KBM-7 (cell line): ENCODE data around the gene MBP.

Experiments used
- DNase-seq: peaks from one replicate; pipeline ENCODE4 v3.0.0-alpha.2; 2015
- in situ Hi-C: fragments of 300-500 bp; cut with MboI; formaldehyde crosslinking; loops from 2 replicates; pipeline ENCODE4 v1.14.3; 2020; ENCODE audit warnings: low sequenced_read_pairs, low pct_unique_long_range_greater_than_20kb, mixed read lengths

The MBP gene

DNA sequence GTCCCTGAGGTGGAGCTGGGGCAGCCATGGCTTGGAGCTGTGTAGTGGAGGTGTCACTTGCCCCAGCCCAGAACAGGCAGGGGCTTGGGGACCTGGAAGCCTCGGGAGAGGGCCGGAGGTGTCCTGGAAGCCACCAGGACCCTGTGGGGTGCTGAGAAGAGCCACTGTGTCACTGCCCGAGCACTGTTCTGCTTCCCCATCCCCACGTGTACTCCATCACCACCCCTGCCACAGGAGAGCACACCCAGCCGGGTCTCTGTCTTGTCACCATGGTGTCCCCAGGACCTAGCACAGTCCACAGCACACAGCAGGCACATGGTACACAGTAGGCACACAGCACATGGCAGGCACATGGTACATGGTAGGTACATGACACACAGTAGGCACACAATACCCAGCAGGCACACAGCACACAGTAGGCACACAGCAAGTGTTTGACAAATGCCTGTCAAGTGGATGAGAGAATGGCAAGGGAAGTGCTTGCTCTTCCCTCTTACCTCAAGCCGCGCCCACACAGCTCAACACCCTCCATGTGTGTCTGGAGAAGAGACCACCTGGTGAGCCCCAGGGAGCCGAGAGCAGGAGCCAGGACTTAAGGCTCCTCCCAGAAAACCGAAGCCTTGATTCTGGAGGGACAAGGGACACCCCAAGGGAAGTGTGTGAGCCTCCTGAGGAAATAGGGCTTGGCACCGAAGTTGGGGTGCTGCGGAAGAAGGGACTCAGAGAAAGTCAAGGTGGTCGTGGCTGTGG, 13.3 kb downstream of the MBP start:
- in situ Hi-C loops, result no loop called here
- DNase-seq, result no peak

DNA sequence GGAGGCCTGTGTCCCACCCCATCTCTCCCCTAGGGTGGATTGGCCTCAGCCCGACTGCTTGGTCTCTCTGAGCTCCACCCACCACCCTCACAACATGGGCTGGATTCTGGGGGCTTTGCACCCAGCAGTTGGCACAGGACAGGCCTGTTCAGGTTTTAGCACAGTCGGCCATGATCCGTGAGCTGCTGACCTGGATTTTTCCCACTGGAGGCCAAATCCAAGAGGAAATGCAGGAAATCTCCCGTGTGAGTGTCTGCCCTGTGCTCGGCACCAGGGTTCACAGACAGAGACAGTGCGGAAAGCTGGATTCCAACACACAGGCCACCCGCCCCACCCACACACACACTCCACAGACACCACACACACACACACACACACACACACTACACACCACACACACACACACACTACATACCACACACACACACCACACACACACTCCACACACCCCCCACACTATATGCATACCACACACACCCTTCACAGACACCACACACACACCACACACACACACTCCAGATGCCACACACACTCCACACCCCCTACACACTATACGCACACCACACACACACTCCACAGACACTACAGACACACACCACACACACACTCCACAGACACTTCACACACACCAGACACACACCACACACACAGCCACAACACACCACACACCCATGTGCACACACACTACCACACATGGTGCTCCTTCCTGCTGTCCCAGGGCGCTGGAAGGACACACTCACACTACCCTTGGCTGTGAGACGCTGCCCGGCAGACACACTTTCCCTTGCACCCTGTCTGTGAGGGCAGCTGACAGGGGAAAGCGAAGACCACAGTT, 14.1 kb downstream of the MBP start:
- in situ Hi-C loops, result no loop called here
- DNase-seq, result no peak

DNA sequence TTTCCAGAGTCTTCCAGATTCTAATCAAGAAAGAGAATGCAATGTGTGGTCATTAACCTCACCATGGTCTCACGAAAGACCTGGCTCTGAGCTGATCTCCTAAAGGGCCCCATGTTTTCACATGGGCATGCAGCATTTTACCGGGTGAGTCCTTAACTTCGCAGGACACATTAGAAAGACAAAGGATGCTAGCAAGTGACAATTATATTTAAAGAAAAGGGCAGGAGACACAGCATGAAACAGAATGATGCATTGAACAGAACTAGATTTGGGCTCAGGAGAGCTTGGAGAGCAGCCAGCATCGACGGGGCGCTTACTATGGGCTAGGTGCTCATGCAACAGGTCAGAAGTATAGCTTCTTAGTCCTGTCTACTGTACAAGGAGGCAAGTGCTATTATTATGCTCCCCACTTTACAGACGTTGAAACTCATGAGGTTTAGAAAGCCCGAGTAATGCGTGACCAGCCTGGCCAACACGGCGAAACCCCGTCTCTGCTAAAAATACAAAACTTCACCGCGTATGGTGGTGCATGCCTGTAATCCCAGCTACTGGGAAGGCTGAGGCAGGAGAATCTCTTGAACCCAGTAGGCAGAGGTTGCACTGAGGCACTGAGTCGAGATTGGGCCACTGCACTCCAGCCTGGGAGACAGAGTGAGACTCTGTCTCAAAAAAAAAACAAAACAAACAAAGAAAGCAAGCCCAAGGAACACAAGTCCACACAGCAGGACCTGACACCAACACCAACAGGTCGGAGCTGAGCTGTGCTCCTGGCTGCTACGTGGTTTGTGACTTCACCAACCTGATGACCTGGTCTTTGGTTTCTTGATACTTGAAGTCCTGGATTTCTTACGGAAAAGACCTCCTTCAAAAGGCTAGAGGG, 16.1 kb downstream of the MBP start:
- in situ Hi-C loops, result no loop called here

DNA sequence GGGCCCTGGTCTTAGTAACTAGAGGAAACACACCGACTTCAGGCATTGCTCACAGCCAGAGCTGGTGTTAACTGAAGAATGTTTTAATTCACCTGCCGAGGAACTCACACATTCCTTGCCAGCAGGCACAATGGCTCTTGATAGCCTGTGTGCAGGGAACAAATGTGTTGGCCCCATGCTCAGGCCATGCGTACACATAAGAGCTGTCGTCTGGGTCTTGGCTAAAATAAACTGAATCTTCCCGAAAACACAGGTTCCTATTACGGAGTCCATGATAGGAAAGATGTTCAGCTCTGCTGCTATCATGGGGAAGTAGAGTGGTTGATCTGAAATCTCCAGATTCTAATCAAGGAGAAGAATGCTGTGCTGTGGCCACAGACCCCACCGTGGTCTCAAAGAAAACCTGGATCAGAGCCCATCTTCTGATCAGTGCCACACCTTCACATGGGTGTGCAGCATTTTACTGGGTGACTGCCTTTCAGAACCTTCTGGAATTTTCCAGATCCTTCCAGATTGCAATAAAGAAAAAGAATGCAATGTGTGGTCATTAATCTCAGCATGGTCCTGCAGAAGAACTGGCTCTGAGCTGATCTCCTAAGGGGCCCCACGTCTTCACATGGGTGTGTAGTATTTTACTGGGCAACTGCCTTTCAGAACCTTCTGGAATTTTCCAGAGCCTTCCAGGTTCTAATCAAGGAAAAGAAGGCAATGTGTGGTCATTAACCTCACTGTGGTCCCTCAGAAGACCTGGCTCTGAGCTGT, 17.2 kb downstream of the MBP start:
- no peak for DNase-seq

More for the DNA sequence above, 16.1 kb downstream of the MBP start:
- DNase-seq, result no peak

DNA sequence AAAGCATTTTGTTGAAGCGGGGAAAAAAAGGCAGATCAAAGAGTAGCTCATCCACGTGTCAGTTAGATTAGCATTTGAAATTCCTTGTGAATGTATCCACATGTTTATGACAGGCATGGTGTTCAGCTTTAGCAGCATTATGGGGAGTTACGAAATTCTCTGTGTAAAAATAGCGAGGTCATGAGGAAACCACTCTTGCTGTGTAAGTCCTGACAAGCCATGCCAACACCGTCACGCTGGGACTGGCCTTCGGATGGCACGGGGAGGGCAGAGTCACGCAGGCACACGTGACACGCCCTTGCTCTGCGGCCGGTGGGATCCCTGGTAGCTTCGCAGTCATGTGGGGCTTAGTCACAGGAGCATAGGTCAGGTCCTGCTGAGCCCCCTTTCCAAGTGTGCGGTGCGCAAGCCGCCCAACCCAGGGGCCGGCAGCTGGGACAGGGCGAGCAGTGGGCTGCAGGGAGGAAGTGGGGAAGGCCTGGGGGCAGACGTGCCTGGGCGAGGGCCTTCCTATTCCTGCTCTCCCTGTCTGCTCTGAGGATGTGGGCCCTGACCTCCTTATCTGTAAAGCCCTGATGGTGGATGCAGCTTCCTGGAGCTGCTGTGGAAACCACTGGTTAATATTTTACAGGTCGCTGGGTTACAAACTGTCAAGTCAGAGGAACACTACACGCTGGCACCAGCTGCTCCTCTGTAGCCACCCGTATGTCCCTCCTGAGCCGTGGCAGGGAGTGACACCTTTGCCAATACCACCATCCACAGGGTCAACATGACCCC, 18.0 kb downstream of the MBP start:
- DNase-seq, result peak; percentile 98
- in situ Hi-C loops, result no loop called here

More for the DNA sequence above, 17.2 kb downstream of the MBP start:
- in situ Hi-C loops, result no loop called here

DNA sequence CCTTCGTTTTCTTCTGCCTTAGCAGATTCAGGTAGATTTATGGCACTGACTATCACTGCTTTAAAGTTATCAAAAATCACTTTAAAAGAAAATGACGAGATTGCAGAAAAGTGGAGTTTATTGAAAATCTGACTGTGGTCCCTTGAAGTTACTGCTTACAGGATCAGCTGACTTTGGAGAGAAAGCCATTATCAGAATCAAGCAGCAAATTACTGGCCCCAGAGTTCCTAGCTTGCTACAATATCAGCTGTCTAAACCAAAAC, 18.5 kb downstream of the MBP start:
- DNase-seq, result no peak
- in situ Hi-C loops, result no loop called here

DNA sequence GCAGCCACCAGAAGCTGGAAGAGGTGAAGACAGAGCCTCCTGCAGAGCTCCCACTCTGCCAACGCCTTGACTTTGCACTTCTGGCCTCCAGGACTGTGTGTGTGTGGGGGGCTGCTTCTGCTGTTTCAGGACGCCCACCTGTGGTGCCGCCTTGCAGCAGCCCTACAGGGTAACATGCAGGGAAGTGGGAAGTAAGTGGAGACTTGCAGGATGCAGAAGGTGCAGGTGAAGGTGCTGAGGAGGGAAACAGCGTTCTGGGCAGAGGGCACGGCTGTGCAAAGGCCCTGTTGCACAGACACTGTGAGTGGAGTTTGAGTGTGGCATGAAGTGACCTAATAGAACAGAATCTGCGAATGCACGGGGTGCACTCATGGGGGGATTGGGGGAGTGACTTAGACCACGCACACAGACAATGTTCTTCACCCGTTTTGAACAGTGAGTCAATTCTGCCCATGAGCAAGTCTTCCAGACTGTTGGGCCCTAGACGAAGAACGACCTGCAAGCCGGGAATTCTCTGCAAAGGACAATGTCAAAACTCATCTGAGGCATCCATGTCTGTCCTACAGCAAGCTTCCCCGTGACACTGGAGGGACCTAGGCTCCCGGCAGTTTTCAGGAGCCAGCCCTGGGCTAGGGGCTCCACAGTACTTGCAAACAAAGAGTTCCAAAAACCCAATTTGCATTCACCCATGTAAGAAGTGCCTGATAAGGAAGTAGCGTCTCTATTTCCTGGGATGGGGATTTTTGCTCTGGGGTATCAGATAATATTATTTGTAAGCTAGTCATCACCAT, 19.0 kb downstream of the MBP start:
- in situ Hi-C loops, result no loop called here
- DNase-seq, result no peak

DNA sequence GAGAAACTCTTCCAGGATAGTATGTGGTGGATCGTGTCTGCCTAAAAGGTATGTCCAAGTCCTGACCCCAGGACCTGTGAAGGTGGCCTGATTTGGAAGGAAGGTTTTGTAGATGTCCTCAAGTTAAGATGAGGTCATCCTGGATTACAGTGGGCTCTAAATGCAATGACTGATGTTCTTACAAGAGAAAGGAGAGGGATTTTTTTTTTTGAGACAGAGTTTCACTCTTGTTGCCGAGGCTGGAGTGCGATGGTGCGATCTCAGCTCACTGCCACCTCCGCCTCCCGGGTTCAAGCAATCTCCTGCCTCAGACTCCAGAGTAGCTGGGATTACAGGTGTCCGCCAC, 19.9 kb downstream of the MBP start:
- no peak for DNase-seq
- in situ Hi-C loops, result no loop called here

DNA sequence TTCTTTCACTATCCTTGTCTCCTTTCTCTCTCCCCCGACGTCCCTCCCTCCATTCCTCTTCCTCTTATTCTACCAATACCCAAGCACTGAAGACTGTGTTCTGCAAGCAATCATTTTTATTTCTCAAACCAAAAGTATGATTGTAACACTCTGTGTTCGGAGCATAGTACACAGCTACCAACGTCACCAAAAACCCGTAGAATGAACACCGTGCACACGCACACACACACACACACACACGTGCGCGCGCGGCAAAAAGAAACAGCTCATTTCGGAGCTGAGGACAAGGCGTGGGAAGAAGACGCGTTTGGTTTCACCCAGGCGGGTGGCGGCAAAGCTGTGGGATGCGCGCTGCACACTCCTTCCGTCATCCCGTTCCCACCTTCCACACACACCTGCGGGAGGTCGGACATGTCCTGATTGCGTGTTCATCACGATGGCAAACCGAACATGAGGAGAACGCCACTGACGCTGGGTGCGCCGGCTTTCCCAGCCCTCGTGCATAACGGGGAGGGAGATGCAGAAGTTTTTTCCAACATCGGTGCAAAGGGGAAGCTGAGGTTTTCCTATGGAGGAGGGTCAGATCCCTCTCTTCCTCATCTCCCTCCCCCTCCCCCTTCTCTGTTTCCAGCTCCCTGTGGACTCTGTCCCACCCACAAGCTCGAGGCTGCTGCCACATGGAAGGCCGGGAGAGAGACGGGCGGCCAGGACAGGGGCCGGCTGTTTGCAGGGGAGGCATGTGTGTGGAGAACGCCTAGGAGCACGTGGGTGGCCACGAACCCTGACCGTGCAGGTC, 20.4 kb downstream of the MBP start:
- DNase-seq, result peak; percentile 57
- in situ Hi-C loops, result no loop called here

DNA sequence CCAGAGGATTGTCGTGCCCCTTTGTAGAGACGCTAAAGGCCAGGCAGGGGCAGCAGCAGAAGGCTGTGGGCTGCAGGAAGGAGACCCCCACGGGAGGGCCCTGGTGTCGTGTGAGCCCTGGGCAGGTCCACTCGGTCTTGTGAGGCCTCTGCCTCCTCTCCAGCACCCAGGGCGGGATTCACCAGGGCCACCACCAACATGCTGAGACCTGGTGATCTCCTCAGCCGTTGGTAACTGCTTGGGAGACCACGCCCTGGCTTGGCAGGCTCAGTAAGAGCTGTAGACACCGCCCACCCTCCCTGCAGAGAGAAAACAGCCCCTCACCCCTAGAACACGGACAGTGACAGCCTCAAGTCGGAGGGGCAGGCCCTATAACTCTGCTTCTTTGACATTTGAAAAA, 21.1 kb downstream of the MBP start:
- in situ Hi-C loops, result no loop called here
- DNase-seq, result no peak

DNA sequence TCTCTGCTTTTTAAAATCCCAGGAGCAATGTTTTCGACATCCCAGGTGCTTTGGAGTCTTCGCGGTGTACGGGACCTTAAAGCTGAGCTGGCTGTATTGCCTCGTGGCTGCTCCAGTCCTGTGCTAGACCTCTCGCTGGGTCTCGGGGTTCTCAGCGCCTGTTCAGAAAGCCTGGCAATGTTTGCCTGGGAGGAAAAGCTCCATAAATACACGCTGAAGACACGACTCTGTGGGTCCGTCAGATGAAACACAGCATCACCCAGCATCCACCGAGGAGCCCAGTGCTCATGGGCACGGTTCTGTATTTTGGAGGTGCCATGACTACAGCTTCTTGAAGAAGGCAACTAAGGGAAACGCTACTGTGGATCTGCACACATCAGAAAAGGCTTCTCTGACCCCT, 21.6 kb downstream of the MBP start:
- in situ Hi-C loops, result no loop called here
- no peak for DNase-seq

DNA sequence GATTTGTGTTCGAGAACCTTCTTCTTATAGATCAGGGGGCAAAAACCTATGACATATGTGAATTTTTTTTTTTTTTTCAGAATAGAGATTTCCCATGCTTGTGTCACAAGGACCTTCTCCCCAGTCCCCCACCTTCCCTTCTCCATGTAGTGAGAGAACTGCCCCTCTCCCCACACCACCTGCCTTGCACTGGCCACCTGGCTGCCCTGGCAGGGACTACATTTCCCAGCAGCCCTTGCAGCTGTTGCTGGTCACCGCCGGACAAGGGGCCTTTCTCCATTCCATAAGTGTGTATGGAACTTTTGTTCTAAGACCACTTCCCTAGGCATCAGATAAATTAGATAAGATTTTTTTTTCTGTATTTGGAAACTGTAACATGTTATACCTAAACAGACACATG, 22.2 kb downstream of the MBP start:
- DNase-seq, result no peak
- in situ Hi-C loops, result no loop called here

DNA sequence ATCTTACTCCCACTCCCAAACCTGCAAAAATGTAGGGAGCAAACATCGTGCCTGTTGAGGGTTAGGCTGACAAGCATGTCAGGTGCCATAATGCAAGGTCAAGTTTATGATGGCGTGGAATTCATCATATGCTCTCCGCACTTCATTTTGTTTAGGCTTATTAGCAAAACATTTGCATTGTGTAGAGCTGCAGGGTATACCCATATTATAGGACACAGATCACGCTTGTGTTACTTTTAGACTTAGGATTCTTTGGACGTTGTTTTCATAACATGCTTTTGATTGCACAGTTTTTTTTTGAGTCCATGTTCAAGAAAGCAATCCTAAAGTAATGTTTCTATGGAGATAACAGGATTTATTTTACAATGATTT, 22.9 kb downstream of the MBP start:
- DNase-seq, result no peak
- in situ Hi-C loops, result no loop called here

DNA sequence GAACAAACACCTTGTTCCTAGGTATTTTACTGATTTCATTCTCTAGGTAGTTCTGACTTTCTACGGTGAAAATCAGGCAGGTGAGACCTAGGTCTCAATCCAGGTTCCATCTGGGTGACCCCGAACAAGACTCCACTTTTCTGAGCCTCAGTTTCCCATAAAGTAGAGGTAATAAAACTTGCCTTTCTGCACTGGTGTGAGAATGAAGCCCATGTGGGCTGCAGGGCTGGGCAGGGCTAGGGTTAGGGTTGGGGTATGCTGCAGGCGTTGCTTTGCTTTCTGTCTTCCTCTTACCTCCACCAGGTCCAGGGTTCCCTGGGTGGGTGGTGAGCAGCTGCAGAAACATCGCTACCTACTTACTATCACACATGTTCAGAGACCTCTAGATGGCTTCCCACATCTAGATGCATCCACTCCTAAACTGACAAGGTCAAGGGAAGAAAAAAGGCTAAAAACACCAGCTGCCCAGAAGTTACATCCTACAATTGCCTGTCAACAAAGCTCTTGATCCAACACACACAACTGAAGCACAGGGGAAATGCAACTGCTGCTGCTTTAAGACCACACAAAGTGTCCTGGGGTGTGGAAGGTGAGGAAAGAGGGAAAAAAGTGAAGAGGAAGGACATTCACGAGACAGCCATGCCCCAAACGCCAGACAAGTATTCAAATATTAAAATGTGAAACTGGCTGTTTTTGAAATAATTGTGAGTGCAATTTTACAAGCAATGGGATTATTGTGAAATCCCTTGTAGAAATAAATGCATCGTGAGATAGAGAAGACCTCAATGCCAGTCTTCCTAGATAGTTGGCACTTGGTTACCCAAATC, 23.5 kb downstream of the MBP start:
- in situ Hi-C loops, result no loop called here
- no peak for DNase-seq

DNA sequence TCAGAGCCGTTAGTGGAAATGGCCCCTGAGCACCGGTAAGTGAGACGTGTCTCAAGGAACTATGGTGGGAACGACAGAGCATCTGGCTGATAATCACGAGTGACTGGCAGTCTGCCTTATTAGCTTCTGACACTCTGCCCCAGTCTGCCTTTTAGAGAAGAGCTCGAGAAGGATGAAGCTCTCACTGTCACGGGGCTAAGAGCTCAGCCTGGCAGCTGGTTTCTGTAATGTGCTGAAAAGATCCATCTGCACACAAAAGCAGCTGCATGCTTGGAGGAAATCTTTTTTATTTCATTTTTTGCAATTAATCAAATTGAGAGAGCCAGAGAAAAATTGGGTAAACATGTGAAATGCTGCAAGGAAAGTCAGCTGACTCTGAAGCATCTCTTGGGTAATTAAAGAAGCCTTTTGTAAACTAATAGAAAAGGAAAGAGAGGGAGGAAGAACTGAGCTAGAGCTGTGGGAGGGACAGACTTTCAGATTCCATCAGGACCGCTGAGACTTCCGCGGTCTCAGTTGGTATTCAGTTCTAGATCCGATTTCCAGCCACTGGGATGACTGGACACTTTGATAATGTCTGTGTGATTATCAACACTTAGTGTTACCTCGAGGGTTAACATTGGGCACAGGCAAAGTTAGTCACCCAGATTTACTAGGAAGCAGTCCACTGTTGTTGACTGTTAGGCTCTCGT, 24.4 kb downstream of the MBP start:
- in situ Hi-C loops, result no loop called here
- DNase-seq, result peak; percentile 67

DNA sequence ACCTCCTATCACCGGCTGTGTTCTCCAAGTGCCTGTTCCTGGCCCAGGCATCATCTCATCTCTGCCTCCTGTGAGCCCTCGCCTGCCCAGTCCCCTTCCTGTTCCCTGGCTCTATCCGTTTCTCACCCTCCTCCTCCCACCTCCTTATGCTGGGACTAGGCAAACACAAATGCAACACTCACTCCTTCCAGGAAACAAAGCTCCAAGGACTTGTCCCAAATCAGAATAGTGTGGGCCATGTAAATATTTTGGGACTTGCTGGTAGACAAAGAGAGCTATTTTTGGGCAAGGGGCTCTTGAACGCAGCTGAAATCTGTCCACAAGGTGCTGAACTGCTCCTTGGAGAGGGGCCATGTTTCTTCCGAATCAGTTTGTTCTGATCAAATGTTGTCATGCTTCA, 25.3 kb downstream of the MBP start:
- in situ Hi-C loops, result no loop called here

More for the DNA sequence above, 25.3 kb downstream of the MBP start:
- DNase-seq, result no peak
